Smooth muscle cell (in vitro differentiated cells): ENCODE measurements around the gene BET1. TPM values are rescaled to one million over a fixed set of nuclear protein-coding genes. Genes with fewer than 3 reads are reported as not detected.

ENCODE experiments used
- DNase-seq: peaks from one replicate; lab custom pipeline; 2025; ENCODE audit not compliant: unreplicated experiment; lab: John Stamatoyannopoulos, UW
- H2AFZ ChIP-seq: fragments of 200-600 bp; sonication (generic); 2 replicates; pipeline ENCODE4 v1.6.0; 2016; ENCODE audit warnings: antibody characterized with exemption, low read depth, mild to moderate bottlenecking
- H3F3A ChIP-seq: fragments of 200-600 bp; sonication (generic); 2 replicates; pipeline ENCODE4 v1.6.0; 2017; ENCODE audit warnings: antibody characterized with exemption, low read depth
- H3K27ac ChIP-seq: fragments of 200-600 bp; sonication (generic); 2 replicates; pipeline ENCODE4 v1.5.1; 2016; ENCODE audit warnings: low read depth, mild to moderate bottlenecking
- H3K27me3 ChIP-seq: fragments of 200-600 bp; sonication (generic); 2 replicates; pipeline ENCODE4 v1.6.1; 2016; ENCODE audit warnings: low read depth, mild to moderate bottlenecking
- H3K36me3 ChIP-seq: fragments of 200-600 bp; sonication (generic); 2 replicates; pipeline ENCODE4 v1.5.1; 2016; ENCODE audit warnings: low read depth
- H3K4me1 ChIP-seq: fragments of 200-600 bp; sonication (generic); 2 replicates; pipeline ENCODE4 v1.5.1; 2016; ENCODE audit warnings: low read depth
- H3K4me2 ChIP-seq: fragments of 200-600 bp; sonication (generic); 2 replicates; pipeline ENCODE4 v1.6.0; 2016; ENCODE audit warnings: mild to moderate bottlenecking
- H3K4me3 ChIP-seq: fragments of 200-600 bp; sonication (generic); 2 replicates; pipeline ENCODE4 v1.5.1; 2016; ENCODE audit warnings: mild to moderate bottlenecking
- H3K79me2 ChIP-seq: fragments of 200-600 bp; sonication (generic); 2 replicates; pipeline ENCODE4 v1.6.0; 2016; ENCODE audit warnings: low read depth, mild to moderate bottlenecking
- H3K9ac ChIP-seq: fragments of 200-600 bp; sonication (generic); 2 replicates; pipeline ENCODE4 v1.6.0; 2016; ENCODE audit warnings: low read depth
- H3K9me3 ChIP-seq: fragments of 200-600 bp; sonication (generic); replicated peaks from 2 replicates; pipeline ENCODE4 v1.5.1; 2016; ENCODE audit warnings: low read depth
- H4K20me1 ChIP-seq: fragments of 200-600 bp; sonication (generic); 2 replicates; pipeline ENCODE4 v1.6.0; 2016; ENCODE audit warnings: low read depth
- WGBS: methylation state at CpG from one replicate; pipeline ENCODE4 v1.1.7; 2016; ENCODE audit warnings: low lambda C conversion rate; 5-methylcytosine and 5-hydroxymethylcytosine counted together
- polyA plus RNA-seq: library from polyadenylated mRNA; unstranded; fragments of >200 nt; fragmentation: Nextera tagmentation; extraction: Ambion mirVana; gene quantifications from 2 replicates; pipeline ENCODE4 v1.2.1, GENCODE V29; 2016
- total RNA-seq: library from RNA; depleted of rRNA; stranded (reverse); fragments of >200 nt; gene quantifications from 2 replicates; pipeline ENCODE4 v1.2.3, GENCODE V29; 2014
- TF ChIP-seq, protein P1 (sequence below): fragments of 200-600 bp; sonication (generic); IDR thresholded peaks from 2 replicates; pipeline ENCODE4 v1.5.1; 2017; ENCODE audit warnings: borderline replicate concordance, mild to moderate bottlenecking, antibody characterized with exemption; ENCODE audit not compliant: insufficient read depth, poor library complexity, severe bottlenecking

BET1 gene
- total and polyA plus RNA-seq, 2 experiments from 2014 or later: 46.8 to 59.6 TPM

DNA sequence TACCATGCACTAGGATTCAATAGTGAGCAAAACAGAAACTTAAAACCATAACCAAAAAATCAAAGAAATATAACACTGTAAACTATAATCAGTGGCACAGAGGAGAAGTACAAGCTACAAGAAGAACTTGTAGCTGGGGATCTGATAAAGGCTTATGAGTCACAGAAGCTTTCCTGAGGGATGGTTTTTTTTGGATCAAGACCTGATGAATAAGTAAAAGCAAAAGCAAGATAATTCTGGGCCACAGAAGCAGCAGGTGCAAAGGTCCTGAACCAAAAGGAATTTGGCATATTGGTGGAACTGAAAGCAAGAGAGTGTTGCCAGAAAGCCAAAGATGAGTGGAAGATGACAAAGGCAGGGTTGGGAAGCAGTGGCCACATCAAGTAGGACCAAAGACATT, 37.4 kb upstream of the BET1 start:
- Histone ChIP-seq H3K4me3 (no peak overlapping the region), H4K20me1 (no peaks in the 10 kb centered on the region), H3F3A (no peaks in the 10 kb centered on the region), H3K4me2 (no peak overlapping the region), H3K36me3 (no peaks in the 10 kb centered on the region), H3K79me2 (no peaks in the 10 kb centered on the region), H3K9me3 (no peaks in the 10 kb centered on the region), H3K9ac (no peak overlapping the region), H2AFZ (no peak overlapping the region), H3K27me3 (no peaks in the 10 kb centered on the region), H3K4me1 (peaks cover 11% of the 10 kb centered on the region), H3K27ac (no peak overlapping the region)
- no peak for DNase-seq
- TF ChIP-seq, protein P1, sequence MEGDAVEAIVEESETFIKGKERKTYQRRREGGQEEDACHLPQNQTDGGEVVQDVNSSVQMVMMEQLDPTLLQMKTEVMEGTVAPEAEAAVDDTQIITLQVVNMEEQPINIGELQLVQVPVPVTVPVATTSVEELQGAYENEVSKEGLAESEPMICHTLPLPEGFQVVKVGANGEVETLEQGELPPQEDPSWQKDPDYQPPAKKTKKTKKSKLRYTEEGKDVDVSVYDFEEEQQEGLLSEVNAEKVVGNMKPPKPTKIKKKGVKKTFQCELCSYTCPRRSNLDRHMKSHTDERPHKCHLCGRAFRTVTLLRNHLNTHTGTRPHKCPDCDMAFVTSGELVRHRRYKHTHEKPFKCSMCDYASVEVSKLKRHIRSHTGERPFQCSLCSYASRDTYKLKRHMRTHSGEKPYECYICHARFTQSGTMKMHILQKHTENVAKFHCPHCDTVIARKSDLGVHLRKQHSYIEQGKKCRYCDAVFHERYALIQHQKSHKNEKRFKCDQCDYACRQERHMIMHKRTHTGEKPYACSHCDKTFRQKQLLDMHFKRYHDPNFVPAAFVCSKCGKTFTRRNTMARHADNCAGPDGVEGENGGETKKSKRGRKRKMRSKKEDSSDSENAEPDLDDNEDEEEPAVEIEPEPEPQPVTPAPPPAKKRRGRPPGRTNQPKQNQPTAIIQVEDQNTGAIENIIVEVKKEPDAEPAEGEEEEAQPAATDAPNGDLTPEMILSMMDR: no peak

DNA sequence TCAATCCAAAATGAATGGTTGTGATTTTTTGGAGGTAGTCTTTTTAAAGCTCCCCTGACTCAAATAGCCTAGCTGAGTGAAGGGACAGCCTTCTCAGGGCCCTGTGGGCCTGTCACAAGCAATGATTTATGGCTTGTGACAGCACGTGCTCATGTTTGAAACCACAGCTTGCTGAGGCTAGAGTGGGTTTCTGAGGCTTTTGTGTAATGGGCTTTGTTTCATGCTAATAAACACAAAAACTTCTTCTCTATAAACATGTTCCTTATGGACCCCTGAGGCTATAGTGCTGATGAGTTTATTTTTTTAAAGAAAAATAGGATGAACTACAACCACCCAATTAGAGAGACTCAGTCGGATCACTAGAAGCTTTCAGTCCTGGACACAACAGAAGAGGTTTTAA, 36.1 kb upstream of the BET1 start:
- Histone ChIP-seq H3K36me3 (no peaks in the 10 kb centered on the region), H3K4me1 (peaks cover 11% of the 10 kb centered on the region), H3K4me2 (no peak overlapping the region), H3F3A (no peaks in the 10 kb centered on the region), H3K9ac (no peak overlapping the region), H3K4me3 (no peak overlapping the region), H3K27me3 (no peaks in the 10 kb centered on the region), H2AFZ (no peak overlapping the region), H3K79me2 (no peaks in the 10 kb centered on the region), H3K9me3 (no peaks in the 10 kb centered on the region), H4K20me1 (no peaks in the 10 kb centered on the region), H3K27ac (no peak overlapping the region)
- DNase-seq: no peak
- TF ChIP-seq, protein P1: no peak
- WGBS: 37% methylated on average over 2 of the region's 2 CpGs

DNA sequence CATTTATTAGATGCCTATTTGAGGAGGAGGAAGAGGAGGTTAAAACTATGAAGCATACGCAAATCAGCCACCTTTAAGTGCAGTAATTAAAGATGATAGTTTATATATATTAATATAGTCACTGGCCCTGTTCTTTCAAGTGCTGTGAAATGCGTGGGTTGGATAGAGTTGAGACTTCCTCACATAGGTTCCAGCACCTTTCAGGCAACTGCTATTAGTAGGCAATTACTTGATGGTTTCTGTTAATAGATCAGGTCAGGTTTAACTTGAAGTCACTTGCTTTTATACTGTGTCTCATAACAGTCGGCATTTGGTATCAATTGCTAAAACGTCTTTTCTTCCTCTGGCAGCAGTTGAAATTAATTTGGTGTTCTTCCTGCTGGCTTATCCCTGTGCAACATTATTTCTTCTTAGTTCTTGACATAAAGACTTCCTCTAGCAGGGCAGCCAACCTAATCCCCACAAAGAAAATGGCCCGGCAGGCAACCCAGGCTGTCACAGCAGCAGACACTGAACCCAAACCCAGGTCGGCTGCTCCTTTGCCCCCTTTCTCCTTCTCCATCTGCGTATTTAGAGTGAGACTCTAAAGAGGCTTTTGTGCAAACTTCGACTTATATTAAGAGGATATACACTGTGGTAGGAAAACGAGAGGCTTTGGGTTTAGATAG, 35.3 kb upstream of the BET1 start:
- H4K20me1 ChIP-seq: no peaks in the 10 kb centered on the region
- no peak overlapping the region for H2AFZ ChIP-seq
- WGBS: 85% methylated on average over 9 of the region's 9 CpGs
- no peaks in the 10 kb centered on the region for H3K27me3 ChIP-seq
- no peak overlapping the region for H3K27ac ChIP-seq
- no peaks in the 10 kb centered on the region for H3K79me2 ChIP-seq
- H3K36me3 ChIP-seq: no peaks in the 10 kb centered on the region
- H3F3A ChIP-seq: no peaks in the 10 kb centered on the region
- H3K4me1 ChIP-seq: peaks cover 11% of the 10 kb centered on the region
- H3K9ac ChIP-seq: no peak overlapping the region
- TF ChIP-seq, protein P1: no peak
- no peak for DNase-seq
- no peak overlapping the region for H3K4me2 ChIP-seq
- no peaks in the 10 kb centered on the region for H3K9me3 ChIP-seq
- no peak overlapping the region for H3K4me3 ChIP-seq

DNA sequence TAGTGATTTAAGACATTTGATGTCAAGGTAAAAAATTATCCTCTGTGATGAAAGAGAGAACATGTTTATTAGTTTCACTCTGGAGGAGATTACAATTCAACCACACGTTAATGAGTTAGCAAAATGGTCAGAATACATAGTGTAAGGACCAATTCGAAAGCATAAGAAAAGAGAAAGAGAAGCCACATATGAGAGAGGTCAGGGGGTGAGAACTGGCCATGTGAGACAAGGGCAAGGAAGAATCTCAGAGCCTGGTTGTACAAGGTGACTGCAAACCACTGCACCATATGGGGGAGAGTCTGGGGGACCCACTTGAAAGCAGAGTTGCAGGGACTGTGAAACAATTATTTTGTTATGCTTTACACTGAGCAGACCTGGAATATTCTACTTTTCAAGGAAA, 27.7 kb upstream of the BET1 start:
- peaks cover 7% of the 10 kb centered on the region for H3K27me3 ChIP-seq
- no peaks in the 10 kb centered on the region for H3F3A ChIP-seq
- H3K4me1 ChIP-seq: no peaks in the 10 kb centered on the region
- H3K4me2 ChIP-seq: no peak overlapping the region
- no peak overlapping the region for H3K4me3 ChIP-seq
- H4K20me1 ChIP-seq: no peaks in the 10 kb centered on the region
- H3K9ac ChIP-seq: no peak overlapping the region
- 83% methylated on average over 2 of the region's 2 CpGs for WGBS
- no peaks in the 10 kb centered on the region for H3K36me3 ChIP-seq
- no peak for DNase-seq
- no peaks in the 10 kb centered on the region for H3K9me3 ChIP-seq
- H3K27ac ChIP-seq: no peak overlapping the region
- no peak overlapping the region for H2AFZ ChIP-seq
- TF ChIP-seq, protein P1: no peak
- H3K79me2 ChIP-seq: no peaks in the 10 kb centered on the region
